ENCODE data around the gene WDR3. TPM values are rescaled to one million over a fixed set of nuclear protein-coding genes. Genes with fewer than 3 reads are reported as not detected.

The WDR3 gene
- total RNA-seq = 21.3 TPM

GRCh38 chr1:117929343-117930172 lies at the start of gene WDR3, which contains the start of gene GDAP2:
TSS of gene WDR3 (plus strand) at chr1:117929739. CDS start at chr1:117933320, 3,581 bp downstream.
TSS of gene GDAP2 (minus strand) at chr1:117929621. CDS start at chr1:117920357, 9,264 bp downstream.

Other genes starting within 250 kb of the WDR3 start
- gene GDAP2, start 118 bp upstream of the WDR3 start, total RNA-seq = 61.0 TPM